SK-N-SH (cell line): ENCODE data around the gene DENND2A.

Experiments used
- EP300 ChIP-seq, 2 experiments: IDR thresholded peaks; 2 replicates each; pipeline versions ENCODE4 v1.4.0 to v1.6.1; 2012; ENCODE audit warnings: borderline replicate concordance in 1 of 2, low read depth in 1 of 2, low read length in 1 of 2
- FOSL2 ChIP-seq: IDR thresholded peaks from 2 replicates; pipeline ENCODE4 v1.4.0; 2012; ENCODE audit warnings: low read depth, mild to moderate bottlenecking, moderate library complexity, borderline replicate concordance
- RFX5 ChIP-seq: IDR thresholded peaks from 2 replicates; pipeline ENCODE4 v1.6.1; 2012; ENCODE audit warnings: mild to moderate bottlenecking, improper control_type of control experiment, low read length
- TAF1 ChIP-seq: IDR thresholded peaks from 2 replicates; pipeline ENCODE4 v1.6.1; 2012; ENCODE audit warnings: low read depth, mild to moderate bottlenecking, low read length, moderate library complexity, borderline replicate concordance
- YY1 ChIP-seq: IDR thresholded peaks from 2 replicates; pipeline ENCODE4 v1.4.0; 2012; ENCODE audit warnings: low read depth, mild to moderate bottlenecking
- TF ChIP-seq, protein P1 (sequence below): fragments of 200-600 bp; sonication (generic); IDR thresholded peaks from 2 replicates; pipeline ENCODE4 v1.6.1; 2017; ENCODE audit warnings: antibody characterized with exemption, mild to moderate bottlenecking, moderate library complexity
- TF ChIP-seq, protein P2 (sequence below): IDR thresholded peaks from 2 replicates; pipeline ENCODE4 v1.4.0; 2012; ENCODE audit warnings: low read depth, borderline replicate concordance
- TF ChIP-seq, protein P3 (sequence below): IDR thresholded peaks from 2 replicates; pipeline ENCODE4; 2012
- TF ChIP-seq, protein P4 (sequence below): IDR thresholded peaks from 2 replicates; pipeline ENCODE4 v1.6.1; 2012; ENCODE audit warnings: mild to moderate bottlenecking, low read depth, low read length, moderate library complexity
- TF ChIP-seq, protein P5 (sequence below): IDR thresholded peaks from 2 replicates; pipeline ENCODE4 v1.4.0; 2012; ENCODE audit warnings: low read depth

DNA sequence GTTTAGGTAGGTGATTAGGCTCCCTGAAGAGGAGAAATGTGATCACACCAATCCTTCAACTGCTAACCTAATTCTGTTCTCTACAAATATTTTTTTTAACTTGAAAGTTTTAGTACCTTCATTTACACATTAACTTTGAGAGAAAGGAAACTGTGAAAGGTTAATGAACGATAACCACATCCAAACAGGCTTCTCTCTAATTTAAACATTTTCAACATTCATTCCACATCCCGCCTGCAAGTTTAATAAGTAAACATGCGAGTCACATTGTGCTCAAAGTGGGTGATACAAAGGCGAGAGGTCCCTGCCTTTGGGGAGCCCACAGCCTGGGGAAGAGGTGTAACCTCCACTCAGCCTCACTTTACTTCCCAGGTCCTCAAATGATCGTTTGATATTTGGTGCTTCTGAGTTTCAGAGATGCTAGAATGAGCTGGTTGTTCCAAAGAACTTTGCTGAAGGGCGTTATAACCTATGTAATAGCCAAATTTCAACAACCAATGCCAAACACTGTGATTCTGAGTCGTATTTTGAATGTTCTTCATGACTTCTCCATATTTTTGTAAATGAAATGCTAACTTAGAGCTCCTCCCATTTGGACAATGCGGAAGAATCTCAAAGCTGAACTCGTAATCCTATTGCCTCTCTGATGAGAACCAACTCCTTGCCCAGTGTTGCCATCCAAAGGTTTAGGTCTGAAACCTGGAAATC, 47.5 kb downstream of the DENND2A start:
- TF ChIP-seq TAF1 (no peak), RFX5 (no peak), YY1 (no peak), FOSL2 (no peak), EP300 (IDR thresholded peaks at IDR 0.05; ENCODE audit: borderline replicate concordance in 1 of 2, low read depth in 1 of 2, low read length in 1 of 2) (no peak)
- TF ChIP-seq, protein P1, sequence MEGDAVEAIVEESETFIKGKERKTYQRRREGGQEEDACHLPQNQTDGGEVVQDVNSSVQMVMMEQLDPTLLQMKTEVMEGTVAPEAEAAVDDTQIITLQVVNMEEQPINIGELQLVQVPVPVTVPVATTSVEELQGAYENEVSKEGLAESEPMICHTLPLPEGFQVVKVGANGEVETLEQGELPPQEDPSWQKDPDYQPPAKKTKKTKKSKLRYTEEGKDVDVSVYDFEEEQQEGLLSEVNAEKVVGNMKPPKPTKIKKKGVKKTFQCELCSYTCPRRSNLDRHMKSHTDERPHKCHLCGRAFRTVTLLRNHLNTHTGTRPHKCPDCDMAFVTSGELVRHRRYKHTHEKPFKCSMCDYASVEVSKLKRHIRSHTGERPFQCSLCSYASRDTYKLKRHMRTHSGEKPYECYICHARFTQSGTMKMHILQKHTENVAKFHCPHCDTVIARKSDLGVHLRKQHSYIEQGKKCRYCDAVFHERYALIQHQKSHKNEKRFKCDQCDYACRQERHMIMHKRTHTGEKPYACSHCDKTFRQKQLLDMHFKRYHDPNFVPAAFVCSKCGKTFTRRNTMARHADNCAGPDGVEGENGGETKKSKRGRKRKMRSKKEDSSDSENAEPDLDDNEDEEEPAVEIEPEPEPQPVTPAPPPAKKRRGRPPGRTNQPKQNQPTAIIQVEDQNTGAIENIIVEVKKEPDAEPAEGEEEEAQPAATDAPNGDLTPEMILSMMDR = no peak
- TF ChIP-seq, protein P2, sequence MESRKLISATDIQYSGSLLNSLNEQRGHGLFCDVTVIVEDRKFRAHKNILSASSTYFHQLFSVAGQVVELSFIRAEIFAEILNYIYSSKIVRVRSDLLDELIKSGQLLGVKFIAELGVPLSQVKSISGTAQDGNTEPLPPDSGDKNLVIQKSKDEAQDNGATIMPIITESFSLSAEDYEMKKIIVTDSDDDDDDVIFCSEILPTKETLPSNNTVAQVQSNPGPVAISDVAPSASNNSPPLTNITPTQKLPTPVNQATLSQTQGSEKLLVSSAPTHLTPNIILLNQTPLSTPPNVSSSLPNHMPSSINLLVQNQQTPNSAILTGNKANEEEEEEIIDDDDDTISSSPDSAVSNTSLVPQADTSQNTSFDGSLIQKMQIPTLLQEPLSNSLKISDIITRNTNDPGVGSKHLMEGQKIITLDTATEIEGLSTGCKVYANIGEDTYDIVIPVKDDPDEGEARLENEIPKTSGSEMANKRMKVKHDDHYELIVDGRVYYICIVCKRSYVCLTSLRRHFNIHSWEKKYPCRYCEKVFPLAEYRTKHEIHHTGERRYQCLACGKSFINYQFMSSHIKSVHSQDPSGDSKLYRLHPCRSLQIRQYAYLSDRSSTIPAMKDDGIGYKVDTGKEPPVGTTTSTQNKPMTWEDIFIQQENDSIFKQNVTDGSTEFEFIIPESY = no peak
- TF ChIP-seq, protein P3, sequence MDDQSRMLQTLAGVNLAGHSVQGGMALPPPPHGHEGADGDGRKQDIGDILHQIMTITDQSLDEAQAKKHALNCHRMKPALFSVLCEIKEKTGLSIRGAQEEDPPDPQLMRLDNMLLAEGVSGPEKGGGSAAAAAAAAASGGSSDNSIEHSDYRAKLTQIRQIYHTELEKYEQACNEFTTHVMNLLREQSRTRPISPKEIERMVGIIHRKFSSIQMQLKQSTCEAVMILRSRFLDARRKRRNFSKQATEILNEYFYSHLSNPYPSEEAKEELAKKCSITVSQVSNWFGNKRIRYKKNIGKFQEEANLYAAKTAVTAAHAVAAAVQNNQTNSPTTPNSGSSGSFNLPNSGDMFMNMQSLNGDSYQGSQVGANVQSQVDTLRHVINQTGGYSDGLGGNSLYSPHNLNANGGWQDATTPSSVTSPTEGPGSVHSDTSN = no peak
- TF ChIP-seq, protein P4, sequence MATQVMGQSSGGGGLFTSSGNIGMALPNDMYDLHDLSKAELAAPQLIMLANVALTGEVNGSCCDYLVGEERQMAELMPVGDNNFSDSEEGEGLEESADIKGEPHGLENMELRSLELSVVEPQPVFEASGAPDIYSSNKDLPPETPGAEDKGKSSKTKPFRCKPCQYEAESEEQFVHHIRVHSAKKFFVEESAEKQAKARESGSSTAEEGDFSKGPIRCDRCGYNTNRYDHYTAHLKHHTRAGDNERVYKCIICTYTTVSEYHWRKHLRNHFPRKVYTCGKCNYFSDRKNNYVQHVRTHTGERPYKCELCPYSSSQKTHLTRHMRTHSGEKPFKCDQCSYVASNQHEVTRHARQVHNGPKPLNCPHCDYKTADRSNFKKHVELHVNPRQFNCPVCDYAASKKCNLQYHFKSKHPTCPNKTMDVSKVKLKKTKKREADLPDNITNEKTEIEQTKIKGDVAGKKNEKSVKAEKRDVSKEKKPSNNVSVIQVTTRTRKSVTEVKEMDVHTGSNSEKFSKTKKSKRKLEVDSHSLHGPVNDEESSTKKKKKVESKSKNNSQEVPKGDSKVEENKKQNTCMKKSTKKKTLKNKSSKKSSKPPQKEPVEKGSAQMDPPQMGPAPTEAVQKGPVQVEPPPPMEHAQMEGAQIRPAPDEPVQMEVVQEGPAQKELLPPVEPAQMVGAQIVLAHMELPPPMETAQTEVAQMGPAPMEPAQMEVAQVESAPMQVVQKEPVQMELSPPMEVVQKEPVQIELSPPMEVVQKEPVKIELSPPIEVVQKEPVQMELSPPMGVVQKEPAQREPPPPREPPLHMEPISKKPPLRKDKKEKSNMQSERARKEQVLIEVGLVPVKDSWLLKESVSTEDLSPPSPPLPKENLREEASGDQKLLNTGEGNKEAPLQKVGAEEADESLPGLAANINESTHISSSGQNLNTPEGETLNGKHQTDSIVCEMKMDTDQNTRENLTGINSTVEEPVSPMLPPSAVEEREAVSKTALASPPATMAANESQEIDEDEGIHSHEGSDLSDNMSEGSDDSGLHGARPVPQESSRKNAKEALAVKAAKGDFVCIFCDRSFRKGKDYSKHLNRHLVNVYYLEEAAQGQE = no peak
- TF ChIP-seq, protein P5, sequence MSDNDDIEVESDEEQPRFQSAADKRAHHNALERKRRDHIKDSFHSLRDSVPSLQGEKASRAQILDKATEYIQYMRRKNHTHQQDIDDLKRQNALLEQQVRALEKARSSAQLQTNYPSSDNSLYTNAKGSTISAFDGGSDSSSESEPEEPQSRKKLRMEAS = no peak
